ENCODE data around the gene ARHGAP45.

ARHGAP45 gene

DNA sequence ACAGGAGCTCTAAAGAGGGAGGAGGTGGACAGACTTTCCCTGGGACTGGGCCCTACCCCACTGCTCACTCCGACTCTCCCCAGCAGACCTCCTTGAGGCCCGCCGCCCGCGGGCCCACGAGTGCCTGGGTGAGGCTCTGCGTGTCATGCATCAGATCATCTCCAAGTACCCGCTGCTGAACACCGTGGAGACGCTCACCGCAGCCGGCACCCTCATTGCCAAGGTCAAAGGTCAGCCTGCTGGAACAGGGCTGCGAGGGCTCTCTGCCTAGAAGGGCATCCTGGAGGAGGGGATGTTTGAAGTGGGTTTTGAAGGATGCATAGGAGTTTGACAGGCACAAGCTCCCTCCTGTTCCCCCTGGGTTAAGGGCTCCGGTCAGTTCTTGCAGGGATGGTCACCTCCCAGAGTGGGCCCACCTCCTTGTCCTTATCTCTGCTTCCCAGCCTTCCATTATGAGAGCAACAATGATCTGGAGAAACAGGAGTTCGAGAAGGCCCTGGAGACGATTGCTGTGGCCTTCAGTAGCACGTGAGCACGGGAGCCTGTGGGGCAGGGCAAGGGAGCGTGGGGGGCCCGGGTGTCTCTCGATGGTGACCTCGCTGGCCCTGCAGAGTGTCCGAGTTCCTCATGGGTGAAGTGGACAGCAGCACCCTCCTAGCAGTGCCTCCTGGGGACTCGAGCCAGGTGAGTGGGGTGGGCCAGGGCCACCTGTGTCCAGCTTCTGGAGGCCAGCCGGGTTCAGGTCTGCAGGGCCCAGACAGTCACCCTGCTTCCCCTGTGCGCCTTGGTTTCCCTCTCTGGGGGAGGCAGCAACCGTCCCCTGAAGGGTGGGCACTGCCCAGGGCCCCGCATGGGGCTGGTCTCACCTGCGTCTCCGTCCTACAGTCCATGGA, 6.3 kb downstream of the ARHGAP45 start:
- no peak for DNase-seq (ENCODE audit: low read depth)
- H3K4me3 ChIP-seq (ENCODE audit: control insufficient read depth, low read depth, low read length): no peak overlapping the region
- TF ChIP-seq, protein P1, sequence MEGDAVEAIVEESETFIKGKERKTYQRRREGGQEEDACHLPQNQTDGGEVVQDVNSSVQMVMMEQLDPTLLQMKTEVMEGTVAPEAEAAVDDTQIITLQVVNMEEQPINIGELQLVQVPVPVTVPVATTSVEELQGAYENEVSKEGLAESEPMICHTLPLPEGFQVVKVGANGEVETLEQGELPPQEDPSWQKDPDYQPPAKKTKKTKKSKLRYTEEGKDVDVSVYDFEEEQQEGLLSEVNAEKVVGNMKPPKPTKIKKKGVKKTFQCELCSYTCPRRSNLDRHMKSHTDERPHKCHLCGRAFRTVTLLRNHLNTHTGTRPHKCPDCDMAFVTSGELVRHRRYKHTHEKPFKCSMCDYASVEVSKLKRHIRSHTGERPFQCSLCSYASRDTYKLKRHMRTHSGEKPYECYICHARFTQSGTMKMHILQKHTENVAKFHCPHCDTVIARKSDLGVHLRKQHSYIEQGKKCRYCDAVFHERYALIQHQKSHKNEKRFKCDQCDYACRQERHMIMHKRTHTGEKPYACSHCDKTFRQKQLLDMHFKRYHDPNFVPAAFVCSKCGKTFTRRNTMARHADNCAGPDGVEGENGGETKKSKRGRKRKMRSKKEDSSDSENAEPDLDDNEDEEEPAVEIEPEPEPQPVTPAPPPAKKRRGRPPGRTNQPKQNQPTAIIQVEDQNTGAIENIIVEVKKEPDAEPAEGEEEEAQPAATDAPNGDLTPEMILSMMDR (IDR thresholded peaks at IDR 0.05; ENCODE audit: control insufficient read depth, insufficient read depth, low read depth, low read length, missing control alignments): no peak

DNA sequence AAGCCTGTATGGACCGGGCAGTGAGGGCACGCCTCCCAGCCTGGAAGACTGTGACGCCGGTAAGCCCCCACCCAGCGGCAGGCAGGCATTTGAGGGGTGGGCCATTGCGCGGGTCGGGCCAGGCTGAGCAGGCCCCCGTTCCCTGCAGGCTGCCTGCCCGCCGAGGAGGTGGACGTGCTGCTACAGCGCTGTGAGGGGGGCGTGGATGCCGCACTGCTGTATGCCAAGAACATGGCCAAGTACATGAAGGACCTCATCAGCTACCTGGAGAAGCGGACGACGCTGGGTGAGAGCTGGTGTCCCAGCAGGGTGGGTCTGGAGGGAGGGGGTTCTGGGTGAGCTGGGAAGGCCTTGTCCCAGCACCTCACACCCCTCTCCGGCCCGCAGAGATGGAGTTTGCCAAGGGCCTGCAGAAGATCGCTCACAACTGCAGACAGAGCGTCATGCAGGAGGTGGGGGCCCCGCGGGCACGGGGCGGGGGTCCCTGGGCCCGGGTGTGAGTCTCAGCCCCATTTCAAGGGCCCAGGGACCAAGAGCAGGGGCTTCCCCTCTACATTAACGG, 7.1 kb downstream of the ARHGAP45 start:
- no peak for DNase-seq (ENCODE audit: low read depth)
- H3K4me3 ChIP-seq (ENCODE audit: control insufficient read depth, low read depth, low read length): no peak overlapping the region

DNA sequence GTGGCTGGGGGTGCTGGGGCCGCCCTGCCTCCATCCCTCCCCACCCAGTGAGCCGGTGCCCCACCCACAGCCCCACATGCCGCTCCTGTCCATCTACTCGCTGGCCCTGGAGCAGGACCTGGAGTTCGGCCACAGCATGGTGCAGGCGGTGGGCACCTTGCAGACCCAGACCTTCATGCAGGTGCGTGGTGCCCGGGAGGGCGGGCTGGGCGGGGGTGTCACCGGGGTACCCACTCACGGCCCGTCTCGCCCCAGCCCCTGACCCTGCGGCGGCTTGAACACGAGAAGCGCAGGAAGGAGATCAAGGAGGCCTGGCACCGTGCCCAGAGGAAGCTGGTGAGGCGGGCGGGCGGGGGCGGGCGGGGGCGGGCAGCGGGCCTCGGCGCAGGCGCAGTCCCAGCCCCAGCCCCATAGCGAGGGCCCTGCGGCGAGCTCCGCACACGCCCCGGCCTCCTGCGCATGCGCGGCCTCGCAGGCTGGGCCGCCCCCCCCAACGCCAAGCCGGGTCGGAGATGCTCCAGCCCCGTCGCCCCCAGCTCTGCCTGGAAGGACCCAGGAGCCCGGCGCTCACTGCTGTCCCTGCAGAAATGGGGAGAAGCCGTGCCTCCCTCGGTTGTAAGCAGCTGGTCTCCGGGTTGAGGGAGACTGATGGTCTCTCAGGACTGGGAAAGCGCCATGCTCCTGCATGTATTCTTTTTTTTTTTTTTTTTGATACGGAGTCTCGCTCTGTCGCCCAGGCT, 7.7 kb downstream of the ARHGAP45 start:
- TF ChIP-seq, protein P1 (IDR thresholded peaks at IDR 0.05; ENCODE audit: control insufficient read depth, insufficient read depth, low read depth, low read length, missing control alignments): no peak

More for the DNA sequence above, 7.1 kb downstream of the ARHGAP45 start:
- TF ChIP-seq, protein P1 (IDR thresholded peaks at IDR 0.05; ENCODE audit: control insufficient read depth, insufficient read depth, low read depth, low read length, missing control alignments): no peak

DNA sequence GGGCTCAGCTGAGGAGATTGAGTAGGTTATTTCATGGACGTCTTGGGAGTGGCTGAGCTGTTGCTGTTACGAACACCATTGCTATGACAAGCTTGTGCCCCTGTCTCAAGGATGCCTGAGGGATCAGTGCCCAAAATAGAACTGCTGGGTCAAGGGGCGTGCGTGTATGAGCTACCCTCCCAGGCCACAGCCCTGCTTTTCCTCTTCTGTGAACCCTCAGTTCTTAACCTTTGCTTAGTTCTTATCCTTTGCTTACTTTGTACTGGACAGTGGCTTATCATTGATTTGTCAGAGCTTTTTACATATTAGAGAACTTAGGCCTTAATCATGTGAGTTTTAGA, 9.0 kb downstream of the ARHGAP45 start:
- TF ChIP-seq, protein P1 (IDR thresholded peaks at IDR 0.05; ENCODE audit: control insufficient read depth, insufficient read depth, low read depth, low read length, missing control alignments): no peak
- DNase-seq (ENCODE audit: low read depth): no peak
- H3K4me3 ChIP-seq (ENCODE audit: control insufficient read depth, low read depth, low read length): no peak overlapping the region

More for the DNA sequence above, 7.7 kb downstream of the ARHGAP45 start:
- H3K4me3 ChIP-seq (ENCODE audit: control insufficient read depth, low read depth, low read length): no peak overlapping the region
- DNase-seq (ENCODE audit: low read depth): no peak

DNA sequence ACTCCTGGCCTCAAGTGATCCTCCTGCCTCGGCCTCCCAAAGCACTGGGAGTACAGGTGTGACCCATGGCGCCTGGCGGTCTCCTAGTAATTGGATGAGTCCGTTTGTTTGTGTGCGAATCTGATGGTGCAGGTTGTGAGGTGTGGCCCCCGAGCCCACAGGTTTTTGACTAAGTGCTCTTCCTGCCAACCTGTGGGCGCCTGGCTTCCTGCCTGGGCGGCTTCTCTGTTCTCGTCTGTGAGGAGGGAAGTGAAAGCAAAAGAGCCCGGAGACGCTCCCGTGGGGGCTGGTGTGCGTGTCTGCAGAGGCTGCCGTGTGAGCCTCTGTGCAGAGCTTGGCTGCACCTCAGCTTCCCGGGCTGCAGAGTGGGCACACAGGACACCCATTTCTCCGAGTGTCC, 10.0 kb downstream of the ARHGAP45 start:
- no peak for DNase-seq (ENCODE audit: low read depth)
- no peak overlapping the region for H3K4me3 ChIP-seq (ENCODE audit: control insufficient read depth, low read depth, low read length)
- TF ChIP-seq, protein P1 (IDR thresholded peaks at IDR 0.05; ENCODE audit: control insufficient read depth, insufficient read depth, low read depth, low read length, missing control alignments): no peak

DNA sequence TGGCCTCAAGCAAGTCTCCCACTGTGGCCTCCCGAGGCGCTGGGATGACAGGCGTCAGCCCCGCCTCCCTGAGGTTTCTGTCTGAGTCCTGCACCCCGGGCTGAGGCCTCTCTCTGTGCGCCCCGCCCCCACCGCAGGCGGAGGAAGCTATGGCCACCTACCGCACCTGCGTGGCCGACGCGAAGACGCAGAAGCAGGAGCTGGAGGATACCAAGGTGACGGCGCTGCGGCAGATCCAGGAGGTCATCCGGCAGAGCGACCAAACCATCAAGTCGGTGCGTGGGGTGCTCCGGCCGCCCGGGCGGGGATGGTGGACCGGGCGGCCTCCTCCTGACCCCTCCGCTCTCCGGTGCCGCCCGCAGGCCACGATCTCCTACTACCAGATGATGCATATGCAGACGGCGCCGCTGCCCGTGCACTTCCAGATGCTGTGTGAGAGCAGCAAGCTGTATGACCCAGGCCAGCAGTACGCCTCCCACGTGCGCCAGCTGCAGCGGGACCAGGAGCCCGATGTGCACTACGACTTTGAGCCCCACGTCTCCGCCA, 12.7 kb downstream of the ARHGAP45 start:
- TF ChIP-seq, protein P1 (IDR thresholded peaks at IDR 0.05; ENCODE audit: control insufficient read depth, insufficient read depth, low read depth, low read length, missing control alignments): no peak
- no peak for DNase-seq (ENCODE audit: low read depth)
- H3K4me3 ChIP-seq (ENCODE audit: control insufficient read depth, low read depth, low read length): no peak overlapping the region
